Bronchial epithelial cell (primary cell): ENCODE results near the gene USH1C. TPM values are rescaled to one million over a fixed set of nuclear protein-coding genes. Genes with fewer than 3 reads are reported as not detected.

Experiments used
- DNase-seq: peaks from one replicate; pipeline ENCODE4 v3.0.0-alpha.2; 2010; ENCODE audit warnings: low read depth
- FAIRE-seq: peaks from 2 replicates; lab custom pipeline; 2011; peaks lifted over from hg19 to GRCh38; lab: Jason Lieb, UNC
- H3K27me3 ChIP-seq: 2 replicates; pipeline ENCODE4 v1.5.1; 2011; ENCODE audit warnings: low read length; ENCODE audit not compliant: control insufficient read depth, insufficient read depth
- H3K36me3 ChIP-seq: 2 replicates; pipeline ENCODE4 v1.5.1; 2011; ENCODE audit warnings: low read length; ENCODE audit not compliant: control insufficient read depth, insufficient read depth
- H3K4me3 ChIP-seq: 2 replicates; pipeline ENCODE4 v1.5.1; 2011; ENCODE audit warnings: mild to moderate bottlenecking, low read depth, low read length, control low read depth
- CTCF ChIP-seq: IDR thresholded peaks from 2 replicates; pipeline ENCODE4 v1.5.1; 2011; ENCODE audit warnings: mild to moderate bottlenecking, moderate library complexity, low read length, control low read depth, inconsistent platforms; ENCODE audit not compliant: insufficient read depth, severe bottlenecking
- total RNA-seq: library from RNA; depleted of rRNA; stranded (reverse); fragments of >200 nt; gene quantifications from 2 replicates; pipeline ENCODE4 v1.2.1, GENCODE V29; 2014

USH1C gene
- total RNA-seq, 1 donor from 2014 or later = not detected

- no peak for DNase-seq
- FAIRE-seq = no peak
- no peak overlapping the region for H3K4me3 ChIP-seq
- no peak for TF ChIP-seq CTCF
- H3K27me3 ChIP-seq = no peaks in the 10 kb centered on the region
- H3K36me3 ChIP-seq = no peaks in the 10 kb centered on the region
These were observed 6.5 kb upstream of the USH1C start for GRCh38 chr11:17550450-17551346.

DNA sequence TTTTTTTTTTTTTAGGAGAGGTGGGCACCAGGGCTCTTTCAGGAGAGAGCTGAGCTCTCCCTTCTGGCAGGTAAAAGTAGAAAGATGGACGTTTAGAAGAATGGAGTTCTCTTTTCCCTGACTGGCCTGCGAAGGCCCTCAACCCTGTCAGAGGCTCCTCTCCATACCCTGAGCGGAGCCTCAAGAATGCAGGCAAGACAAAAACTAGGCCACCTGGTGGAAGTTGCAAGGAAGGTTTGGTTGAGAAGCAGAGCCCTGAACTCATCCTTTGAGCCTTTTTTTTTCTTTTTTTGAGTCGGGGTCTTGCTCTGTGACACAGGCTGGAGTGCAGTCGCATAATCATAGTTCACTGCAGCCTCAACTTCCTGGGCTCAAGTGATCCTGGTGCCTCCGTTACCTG, 4.2 kb upstream of the USH1C start:
- DNase-seq (no peak), FAIRE-seq (no peak)
- Histone ChIP-seq H3K36me3 (no peaks in the 10 kb centered on the region), H3K27me3 (peaks cover 3% of the 10 kb centered on the region), H3K4me3 (no peak overlapping the region)
- no peak for TF ChIP-seq CTCF

DNA sequence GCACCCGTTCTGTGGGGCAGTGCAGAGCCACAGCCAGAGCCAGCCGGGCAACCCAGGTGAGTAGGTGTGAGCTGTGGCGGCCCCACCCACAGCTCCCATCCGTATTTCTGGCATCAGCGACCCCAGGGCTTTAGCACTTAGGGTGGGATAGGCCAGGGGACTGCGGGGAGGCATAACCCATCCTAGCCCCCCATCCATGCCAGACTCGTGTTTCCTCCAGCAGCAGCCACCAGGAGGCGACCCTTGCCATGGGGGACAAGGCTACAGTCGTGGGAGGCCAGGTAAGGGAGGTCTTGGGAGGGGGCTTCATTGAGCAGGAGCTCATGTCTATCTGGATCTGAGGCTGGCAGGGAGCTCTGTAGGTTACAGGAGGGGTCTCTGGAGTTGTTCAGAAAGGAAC, 3.7 kb upstream of the USH1C start:
- Histone ChIP-seq H3K4me3 (no peak overlapping the region), H3K27me3 (peaks cover 3% of the 10 kb centered on the region), H3K36me3 (no peaks in the 10 kb centered on the region)
- FAIRE-seq (no peak), DNase-seq (no peak)
- TF ChIP-seq CTCF = peak; percentile 1

- Histone ChIP-seq H3K36me3 (no peaks in the 10 kb centered on the region), H3K27me3 (peaks cover 3% of the 10 kb centered on the region), H3K4me3 (no peak within 1 kb of the TSS)
- FAIRE-seq (no peak), DNase-seq (peak; percentile 24)
- no peak for TF ChIP-seq CTCF
These were observed 2.9 kb upstream of the USH1C start, which contains the start of gene OTOG for GRCh38 chr11:17547051-17547577. Gene OTOG, plus strand, starts transcription at chr11:17547259. Its CDS starts 114 bp downstream, at chr11:17547373.

GRCh38 chr11:17546240-17546639, 2.0 kb upstream of the USH1C start:
- peak; percentile 85 for FAIRE-seq
- Histone ChIP-seq H3K4me3 (no peak overlapping the region), H3K27me3 (peaks cover 3% of the 10 kb centered on the region), H3K36me3 (no peaks in the 10 kb centered on the region)
- DNase-seq = no peak
- no peak for TF ChIP-seq CTCF
